ENCODE results near the gene SLCO4C1. TPM values are rescaled to one million over a fixed set of nuclear protein-coding genes. Genes with fewer than 3 reads are reported as not detected.

Gene SLCO4C1
- total RNA-seq, 6 experiments from 2014 or later, result 2.0 to 10.5 (median 5.5) TPM

DNA sequence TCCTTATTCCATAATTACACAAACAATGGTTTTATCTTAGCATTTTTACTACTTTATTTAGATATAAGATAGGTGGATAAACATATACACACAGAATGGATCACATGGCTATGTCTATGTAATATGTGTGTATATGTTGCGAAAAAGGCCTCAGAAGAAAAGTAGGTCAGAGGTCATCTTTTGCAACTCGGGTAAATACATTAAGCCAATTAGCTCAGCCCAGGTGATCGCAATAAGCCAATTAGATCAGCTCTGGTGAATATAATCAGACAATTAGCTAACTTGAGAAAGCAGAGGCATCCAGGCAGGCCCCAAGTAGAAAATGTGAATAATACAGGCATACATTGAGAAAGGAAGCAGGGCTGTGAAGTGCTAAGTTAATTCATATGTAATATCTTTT, 24.3 kb downstream of the SLCO4C1 start:
- no peak for ATAC-seq
- Histone ChIP-seq H3K27ac (no peak overlapping the region), H3K36me3 (no peaks in the 10 kb centered on the region), H3K9me3 (no peaks in the 10 kb centered on the region), H3K27me3 (no peaks in the 10 kb centered on the region), H3K4me1 (no peaks in the 10 kb centered on the region), H3K4me3 (no peak overlapping the region)
- DNase-seq, result no peak
- no peak for TF ChIP-seq POLR2A (IDR thresholded peaks at IDR 0.05)
- TF ChIP-seq, protein P1, sequence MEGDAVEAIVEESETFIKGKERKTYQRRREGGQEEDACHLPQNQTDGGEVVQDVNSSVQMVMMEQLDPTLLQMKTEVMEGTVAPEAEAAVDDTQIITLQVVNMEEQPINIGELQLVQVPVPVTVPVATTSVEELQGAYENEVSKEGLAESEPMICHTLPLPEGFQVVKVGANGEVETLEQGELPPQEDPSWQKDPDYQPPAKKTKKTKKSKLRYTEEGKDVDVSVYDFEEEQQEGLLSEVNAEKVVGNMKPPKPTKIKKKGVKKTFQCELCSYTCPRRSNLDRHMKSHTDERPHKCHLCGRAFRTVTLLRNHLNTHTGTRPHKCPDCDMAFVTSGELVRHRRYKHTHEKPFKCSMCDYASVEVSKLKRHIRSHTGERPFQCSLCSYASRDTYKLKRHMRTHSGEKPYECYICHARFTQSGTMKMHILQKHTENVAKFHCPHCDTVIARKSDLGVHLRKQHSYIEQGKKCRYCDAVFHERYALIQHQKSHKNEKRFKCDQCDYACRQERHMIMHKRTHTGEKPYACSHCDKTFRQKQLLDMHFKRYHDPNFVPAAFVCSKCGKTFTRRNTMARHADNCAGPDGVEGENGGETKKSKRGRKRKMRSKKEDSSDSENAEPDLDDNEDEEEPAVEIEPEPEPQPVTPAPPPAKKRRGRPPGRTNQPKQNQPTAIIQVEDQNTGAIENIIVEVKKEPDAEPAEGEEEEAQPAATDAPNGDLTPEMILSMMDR (IDR thresholded peaks at IDR 0.05), result no peak
- 51% methylated on average over 3 of the region's 3 CpGs for WGBS (ENCODE audit: insufficient coverage, low coverage, low lambda C conversion rate, missing lambda C conversion rate)
- intact Hi-C loops (cut with DNase I), result no loop called here

DNA sequence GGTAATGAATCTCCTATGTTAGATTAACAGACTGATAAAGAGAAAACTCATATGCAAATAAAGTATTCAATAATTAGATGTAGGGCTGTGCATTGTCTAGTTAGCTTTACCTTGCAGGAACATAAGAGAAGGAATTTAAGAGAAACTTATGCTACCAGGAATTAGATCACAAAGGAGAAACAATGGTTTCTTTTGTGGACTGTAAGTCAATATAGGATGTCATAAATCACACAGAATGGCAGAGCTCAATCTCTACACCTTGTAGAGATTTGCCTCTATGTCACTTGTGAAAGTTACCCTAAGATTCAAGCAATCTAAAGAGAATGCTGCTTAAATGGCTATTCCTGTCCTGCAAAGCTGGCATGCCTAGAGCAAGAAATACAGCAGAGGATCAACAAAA, 26.0 kb downstream of the SLCO4C1 start:
- Histone ChIP-seq H3K36me3 (no peaks in the 10 kb centered on the region), H3K27me3 (no peaks in the 10 kb centered on the region), H3K9me3 (no peaks in the 10 kb centered on the region), H3K4me3 (no peak overlapping the region), H3K4me1 (no peaks in the 10 kb centered on the region), H3K27ac (no peak overlapping the region)
- DNase-seq (no peak), ATAC-seq (no peak)
- TF ChIP-seq, protein P1 (IDR thresholded peaks at IDR 0.05), result no peak
- no peak for TF ChIP-seq POLR2A (IDR thresholded peaks at IDR 0.05)
- intact Hi-C loops (cut with DNase I), result no loop called here

GRCh38 chr5:102262688-102263087, 33.4 kb downstream of the SLCO4C1 start:
- H3K27ac ChIP-seq, result no peak overlapping the region
- TF ChIP-seq POLR2A (IDR thresholded peaks at IDR 0.05), result no peak
- TF ChIP-seq, protein P1 (IDR thresholded peaks at IDR 0.05), result no peak
- H3K9me3 ChIP-seq, result no peaks in the 10 kb centered on the region
- no peaks in the 10 kb centered on the region for H3K4me1 ChIP-seq
- ATAC-seq (no peak), DNase-seq (no peak)
- H3K27me3 ChIP-seq, result no peaks in the 10 kb centered on the region
- 76% methylated on average over 2 of the region's 2 CpGs for WGBS (ENCODE audit: insufficient coverage, low coverage, low lambda C conversion rate, missing lambda C conversion rate)
- no peak overlapping the region for H3K4me3 ChIP-seq
- intact Hi-C loops (cut with DNase I), result no loop called here
- H3K36me3 ChIP-seq, result no peaks in the 10 kb centered on the region

DNA sequence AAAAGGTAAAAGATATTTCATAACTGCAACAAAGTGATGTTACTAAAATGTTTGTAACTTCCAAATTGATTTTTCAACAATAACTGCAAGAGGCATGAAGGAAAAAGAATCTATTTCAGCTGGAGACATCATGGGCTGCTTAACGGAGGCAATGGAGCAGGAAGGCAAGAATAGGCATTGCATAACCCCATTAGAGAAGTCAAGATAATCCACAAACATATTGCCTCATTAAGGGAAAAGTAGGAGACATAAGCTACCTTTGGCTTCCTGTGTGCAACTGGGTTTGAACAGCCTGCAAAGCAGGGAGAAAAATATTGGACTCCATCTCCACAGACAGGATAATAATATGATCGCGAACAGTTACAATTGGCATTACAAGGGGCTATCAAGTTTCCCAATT, 46.7 kb downstream of the SLCO4C1 start:
- intact Hi-C loops (cut with DNase I), result no loop called here
- H3K36me3 ChIP-seq, result no peaks in the 10 kb centered on the region
- TF ChIP-seq, protein P1 (IDR thresholded peaks at IDR 0.05), result no peak
- TF ChIP-seq POLR2A (IDR thresholded peaks at IDR 0.05), result no peak
- no peak overlapping the region for H3K4me3 ChIP-seq
- DNase-seq, result no peak
- H3K9me3 ChIP-seq, result no peaks in the 10 kb centered on the region
- no peaks in the 10 kb centered on the region for H3K27me3 ChIP-seq
- H3K4me1 ChIP-seq, result no peaks in the 10 kb centered on the region
- no peak for ATAC-seq
- H3K27ac ChIP-seq, result no peak overlapping the region
- WGBS (ENCODE audit: insufficient coverage, low coverage, low lambda C conversion rate, missing lambda C conversion rate), result 86% methylated on average over 3 of the region's 3 CpGs

- intact Hi-C loops (cut with DNase I), result no loop called here
- 18% methylated on average over 4 of the region's 4 CpGs for WGBS (ENCODE audit: insufficient coverage, low coverage, low lambda C conversion rate, missing lambda C conversion rate)
- no peaks in the 10 kb centered on the region for H3K36me3 ChIP-seq
- peaks cover 0 to 23% (median 9%) of the 10 kb centered on the region in 4 donors for H3K4me1 ChIP-seq
- no peaks in the 10 kb centered on the region for H3K27me3 ChIP-seq
- no peak overlapping the region for H3K4me3 ChIP-seq
- DNase-seq, result peak; percentile 29 to 76 (median 59)
- ATAC-seq, result peak; percentile 93 to 98 (median 96)
- no peak overlapping the region for H3K27ac ChIP-seq
- TF ChIP-seq, protein P1 (IDR thresholded peaks at IDR 0.05), result no peak
- TF ChIP-seq POLR2A (IDR thresholded peaks at IDR 0.05), result no peak
- H3K9me3 ChIP-seq, result no peaks in the 10 kb centered on the region
Observed at GRCh38 chr5:102243213-102243612, 52.9 kb downstream of the SLCO4C1 start.
